Smooth muscle cell (in vitro differentiated cells): ENCODE results near the gene UBXN2A. TPM values are rescaled to one million over a fixed set of nuclear protein-coding genes. Genes with fewer than 3 reads are reported as not detected.

Experiments
- DNase-seq: peaks from one replicate; lab custom pipeline; 2025; ENCODE audit not compliant: unreplicated experiment; lab: John Stamatoyannopoulos, UW
- H2AFZ ChIP-seq: fragments of 200-600 bp; sonication (generic); 2 replicates; pipeline ENCODE4 v1.6.0; 2016; ENCODE audit warnings: antibody characterized with exemption, low read depth, mild to moderate bottlenecking
- H3F3A ChIP-seq: fragments of 200-600 bp; sonication (generic); 2 replicates; pipeline ENCODE4 v1.6.0; 2017; ENCODE audit warnings: antibody characterized with exemption, low read depth
- H3K27ac ChIP-seq: fragments of 200-600 bp; sonication (generic); 2 replicates; pipeline ENCODE4 v1.5.1; 2016; ENCODE audit warnings: low read depth, mild to moderate bottlenecking
- H3K27me3 ChIP-seq: fragments of 200-600 bp; sonication (generic); 2 replicates; pipeline ENCODE4 v1.6.1; 2016; ENCODE audit warnings: low read depth, mild to moderate bottlenecking
- H3K36me3 ChIP-seq: fragments of 200-600 bp; sonication (generic); 2 replicates; pipeline ENCODE4 v1.5.1; 2016; ENCODE audit warnings: low read depth
- H3K4me1 ChIP-seq: fragments of 200-600 bp; sonication (generic); 2 replicates; pipeline ENCODE4 v1.5.1; 2016; ENCODE audit warnings: low read depth
- H3K4me2 ChIP-seq: fragments of 200-600 bp; sonication (generic); 2 replicates; pipeline ENCODE4 v1.6.0; 2016; ENCODE audit warnings: mild to moderate bottlenecking
- H3K4me3 ChIP-seq: fragments of 200-600 bp; sonication (generic); 2 replicates; pipeline ENCODE4 v1.5.1; 2016; ENCODE audit warnings: mild to moderate bottlenecking
- H3K79me2 ChIP-seq: fragments of 200-600 bp; sonication (generic); 2 replicates; pipeline ENCODE4 v1.6.0; 2016; ENCODE audit warnings: low read depth, mild to moderate bottlenecking
- H3K9ac ChIP-seq: fragments of 200-600 bp; sonication (generic); 2 replicates; pipeline ENCODE4 v1.6.0; 2016; ENCODE audit warnings: low read depth
- H3K9me3 ChIP-seq: fragments of 200-600 bp; sonication (generic); replicated peaks from 2 replicates; pipeline ENCODE4 v1.5.1; 2016; ENCODE audit warnings: low read depth
- H4K20me1 ChIP-seq: fragments of 200-600 bp; sonication (generic); 2 replicates; pipeline ENCODE4 v1.6.0; 2016; ENCODE audit warnings: low read depth
- CTCF ChIP-seq: fragments of 200-600 bp; sonication (generic); IDR thresholded peaks from 2 replicates; pipeline ENCODE4 v1.5.1; 2017; ENCODE audit warnings: borderline replicate concordance, mild to moderate bottlenecking, antibody characterized with exemption; ENCODE audit not compliant: insufficient read depth, poor library complexity, severe bottlenecking
- WGBS: methylation state at CpG from one replicate; pipeline ENCODE4 v1.1.7; 2016; ENCODE audit warnings: low lambda C conversion rate; 5-methylcytosine and 5-hydroxymethylcytosine counted together
- polyA plus RNA-seq: library from polyadenylated mRNA; unstranded; fragments of >200 nt; fragmentation: Nextera tagmentation; extraction: Ambion mirVana; gene quantifications from 2 replicates; pipeline ENCODE4 v1.2.1, GENCODE V29; 2016
- total RNA-seq: library from RNA; depleted of rRNA; stranded (reverse); fragments of >200 nt; gene quantifications from 2 replicates; pipeline ENCODE4 v1.2.3, GENCODE V29; 2014

UBXN2A gene
- total and polyA plus RNA-seq, 2 experiments from 2014 or later: 15.5 to 21.6 TPM

GRCh38 chr2:23904692-23905091 lies 35.6 kb upstream of the UBXN2A start:
- Histone ChIP-seq H3F3A (no peaks in the 10 kb centered on the region), H3K9me3 (no peaks in the 10 kb centered on the region), H3K27me3 (no peaks in the 10 kb centered on the region), H3K4me3 (no peak overlapping the region), H3K79me2 (peaks cover 70% of the 10 kb centered on the region), H3K36me3 (no peaks in the 10 kb centered on the region), H3K9ac (no peak overlapping the region), H4K20me1 (peaks cover 57% of the 10 kb centered on the region), H3K27ac (peak overlapping the region; percentile 44), H2AFZ (no peak overlapping the region), H3K4me1 (peaks cover 15% of the 10 kb centered on the region), H3K4me2 (no peak overlapping the region)
- no peak for TF ChIP-seq CTCF
- WGBS: 99% methylated on average over 2 of the region's 2 CpGs
- DNase-seq: no peak

DNA sequence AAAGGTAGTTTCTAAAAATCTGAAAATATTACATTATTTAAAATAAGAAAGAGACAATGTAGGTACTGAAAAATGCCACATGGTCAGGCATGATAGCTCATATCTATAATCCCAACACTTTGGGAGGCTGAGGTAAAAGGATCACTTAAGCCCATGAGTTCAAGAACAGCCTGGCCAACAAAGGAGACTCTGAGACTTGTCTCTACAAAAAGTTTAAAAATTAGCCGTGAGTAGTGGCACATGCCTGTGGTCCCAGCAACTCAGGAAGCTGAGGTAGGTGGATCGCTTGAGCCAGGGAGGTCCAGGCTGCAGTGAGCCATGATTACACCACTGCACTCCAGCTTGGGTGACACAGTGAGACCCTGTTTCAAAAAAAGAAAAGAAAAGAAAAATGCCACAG lies 35.1 kb upstream of the UBXN2A start:
- H3K4me3 ChIP-seq: no peak overlapping the region
- no peaks in the 10 kb centered on the region for H3K9me3 ChIP-seq
- no peaks in the 10 kb centered on the region for H3K27me3 ChIP-seq
- no peak overlapping the region for H3K9ac ChIP-seq
- no peak overlapping the region for H3K4me2 ChIP-seq
- H3K36me3 ChIP-seq: no peaks in the 10 kb centered on the region
- 44% methylated on average over 2 of the region's 2 CpGs for WGBS
- peaks cover 54% of the 10 kb centered on the region for H4K20me1 ChIP-seq
- H3F3A ChIP-seq: no peaks in the 10 kb centered on the region
- DNase-seq: no peak
- no peak for TF ChIP-seq CTCF
- H3K27ac ChIP-seq: peak overlapping the region; percentile 44
- peaks cover 15% of the 10 kb centered on the region for H3K4me1 ChIP-seq
- no peak overlapping the region for H2AFZ ChIP-seq
- peaks cover 69% of the 10 kb centered on the region for H3K79me2 ChIP-seq

DNA sequence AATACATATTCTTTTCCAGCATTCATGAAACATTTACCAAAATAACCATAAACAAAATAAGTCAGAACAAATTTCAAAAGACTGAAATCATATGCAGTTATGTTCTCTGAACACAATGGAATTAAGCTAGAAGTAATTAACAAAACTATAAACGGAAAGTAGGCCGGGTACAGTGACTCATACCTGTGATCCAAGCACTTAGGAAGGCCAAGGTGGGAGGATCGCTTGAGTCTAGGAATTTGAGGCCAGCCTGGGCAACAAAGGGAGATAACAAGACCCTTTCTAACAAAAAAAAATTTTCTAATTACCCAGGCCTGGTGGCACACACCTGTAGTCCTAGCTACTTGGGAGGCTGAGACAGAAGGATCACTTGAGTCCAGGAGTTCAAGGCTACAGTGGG lies 28.2 kb upstream of the UBXN2A start:
- no peaks in the 10 kb centered on the region for H3K36me3 ChIP-seq
- peaks cover 78% of the 10 kb centered on the region for H3K79me2 ChIP-seq
- peaks cover 12% of the 10 kb centered on the region for H3F3A ChIP-seq
- H3K4me2 ChIP-seq: no peak overlapping the region
- H3K9ac ChIP-seq: no peak overlapping the region
- 66% methylated on average over 3 of the region's 3 CpGs for WGBS
- DNase-seq: no peak
- H3K4me1 ChIP-seq: peaks cover 6% of the 10 kb centered on the region
- H3K27ac ChIP-seq: peak overlapping the region; percentile 35
- no peaks in the 10 kb centered on the region for H3K9me3 ChIP-seq
- H3K4me3 ChIP-seq: no peak overlapping the region
- H3K27me3 ChIP-seq: no peaks in the 10 kb centered on the region
- H2AFZ ChIP-seq: no peak overlapping the region
- no peak for TF ChIP-seq CTCF
- peaks cover 70% of the 10 kb centered on the region for H4K20me1 ChIP-seq

GRCh38 chr2:23915327-23915726 lies 24.9 kb upstream of the UBXN2A start:
- no peak overlapping the region for H3K27ac ChIP-seq
- H3K79me2 ChIP-seq: peaks cover 96% of the 10 kb centered on the region
- no peak overlapping the region for H2AFZ ChIP-seq
- no peak overlapping the region for H3K9ac ChIP-seq
- peaks cover 7% of the 10 kb centered on the region for H3K4me1 ChIP-seq
- no peak for TF ChIP-seq CTCF
- peaks cover 12% of the 10 kb centered on the region for H3F3A ChIP-seq
- no peak overlapping the region for H3K4me3 ChIP-seq
- no peak overlapping the region for H3K4me2 ChIP-seq
- no peaks in the 10 kb centered on the region for H3K36me3 ChIP-seq
- no peaks in the 10 kb centered on the region for H3K27me3 ChIP-seq
- DNase-seq: no peak
- WGBS: 97% methylated on average over 7 of the region's 7 CpGs
- H4K20me1 ChIP-seq: peaks cover 100% of the 10 kb centered on the region
- H3K9me3 ChIP-seq: no peaks in the 10 kb centered on the region
